Pancreas (tissue), 10 donors: ENCODE data around the gene PLA2G6. TPM values are rescaled to one million over a fixed set of nuclear protein-coding genes. Genes with fewer than 3 reads are reported as not detected.
A peak's percentile ranks its signal among the peaks of the same experiment; 100 is the strongest.

Experiments
- ATAC-seq, 4 donors: fragments of 200-7000 bp; cut with Tn5 transposase; one replicate each; pipeline versions ENCODE4 v1.8.0 to v1.9.1; 2020; ENCODE audit warnings: mild to moderate bottlenecking in 4 of 4, moderate library complexity in 4 of 4
- DNase-seq, 6 donors: peaks; one replicate each; pipeline ENCODE4 v3.0.0-alpha.2; 2020
- FAIRE-seq: peaks from 2 replicates; lab custom pipeline; 2012; peaks lifted over from hg19 to GRCh38; lab: Jason Lieb, UNC
- H3K27ac ChIP-seq, 4 donors: fragments of 200-600 bp; sonication (generic); 1 replicate in 3 of 4; 2 replicates in 1 of 4; pipeline versions ENCODE4 v1.5.0 to v1.8.0; 2020
- H3K27me3 ChIP-seq, 4 donors: fragments of 200-600 bp; one replicate each; pipeline ENCODE4 v1.8.0; 2021
- H3K36me3 ChIP-seq, 3 donors: fragments of 200-600 bp; sonication (generic) in 1 of 3; one replicate each; pipeline versions ENCODE4 v1.5.0 to v1.8.0; 2020 to 2021
- H3K4me1 ChIP-seq, 3 donors: fragments of 200-600 bp; one replicate each; pipeline ENCODE4 v1.8.0; 2021
- H3K4me3 ChIP-seq, 4 donors: fragments of 200-600 bp; sonication (generic) in 2 of 4; one replicate each; pipeline versions ENCODE4 v1.5.0 to v1.8.0; 2020 to 2021
- H3K9me3 ChIP-seq, 4 donors: fragments of 200-600 bp; one replicate each; pipeline ENCODE4 v1.8.0; 2021
- CTCF ChIP-seq, 4 donors: fragments of 200-600 bp; sonication (generic) in 3 of 4; IDR thresholded peaks; one replicate each; pipeline versions ENCODE4 v1.5.0 to v1.8.0; 2021; ENCODE audit warnings: antibody characterized with exemption in 4 of 4
- WGBS, 2 donors: extraction: QIAGEN DNeasy Blood & Tissue Kit; methylation state at CpG; one replicate each; pipeline ENCODE4 v1.1.7; 2013; 5-methylcytosine and 5-hydroxymethylcytosine counted together
- intact Hi-C, 3 donors: fragments of 100-400 bp; cut with DNase I; formaldehyde crosslinking; loops; one replicate each; pipeline versions ENCODE4 v1.11.1 to v1.14.2; 2022
- polyA plus RNA-seq, 2 donors: library from polyadenylated mRNA; stranded (reverse); fragments of 200-250 nt; gene quantifications; one replicate each; pipeline ENCODE4 v1.2.3, GENCODE V29; 2013
- total RNA-seq, 6 donors: library from RNA; stranded (reverse); fragmentation: NEBNext Ultra II Directional in 4 of 6; extraction: Animal tissue kit (Norgen Biotek cat#: 25700) in 4 of 6; gene quantifications; one replicate each; pipeline versions ENCODE4 v1.2.1 to v1.2.4, GENCODE V29; 2021 to 2023
- donor health status: healthy with polysubstance abuse.
- donor health status: DM: no; HTN: no; CAD: no; lungs with moderate emphysema.
- donor health status: DM: no; HTN: no; CAD: no.
- donor health status: control.
- donor health status: control.
- donor health status: Bipolar disorder and iron deficiency.
- donor health status: DM: yes; HTN: yes; CAD: no.
- donor health status: DM: no; HTN: no; CAD: no.
- donor health status: DM: no; HTN: no; CAD: no.
- donor health status: DM: yes; HTN: yes; CAD: no.

The PLA2G6 gene
- total and polyA plus RNA-seq, 8 donors = 8.7 to 109 (median 26.1) TPM

DNA sequence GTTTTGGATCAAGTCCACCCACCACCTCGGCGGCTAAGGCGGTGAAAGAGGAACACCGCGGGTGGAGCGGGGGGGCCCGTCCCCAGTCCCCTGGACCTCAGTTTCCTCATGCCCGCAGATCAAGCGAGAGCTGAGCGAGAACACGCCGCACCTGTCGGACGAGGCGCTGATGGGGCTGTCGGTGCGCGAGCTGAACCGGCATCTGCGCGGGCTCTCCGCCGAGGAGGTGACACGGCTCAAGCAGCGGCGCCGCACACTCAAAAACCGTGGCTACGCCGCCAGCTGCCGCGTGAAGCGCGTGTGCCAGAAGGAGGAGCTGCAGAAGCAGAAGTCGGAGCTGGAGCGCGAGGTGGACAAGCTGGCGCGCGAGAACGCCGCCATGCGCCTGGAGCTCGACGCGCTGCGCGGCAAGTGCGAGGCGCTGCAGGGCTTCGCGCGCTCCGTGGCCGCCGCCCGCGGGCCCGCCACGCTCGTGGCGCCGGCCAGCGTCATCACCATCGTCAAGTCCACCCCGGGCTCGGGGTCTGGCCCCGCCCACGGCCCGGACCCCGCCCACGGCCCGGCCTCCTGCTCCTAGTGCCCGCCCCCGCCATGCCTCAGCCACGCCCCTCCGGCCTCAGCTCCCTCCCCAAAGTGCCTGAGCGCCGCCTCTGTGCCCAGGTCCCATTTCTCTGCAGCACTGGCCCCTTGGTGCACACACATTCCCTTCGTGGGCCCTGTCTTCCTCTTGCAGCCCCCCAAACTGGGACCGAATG is 32.8 kb upstream of the PLA2G6 start:
- H3K9me3 ChIP-seq = no peaks in the 10 kb centered on the region
- H3K4me1 ChIP-seq = peaks cover 0 to 18% (median 0%) of the 10 kb centered on the region in 3 donors
- no peaks in the 10 kb centered on the region for H3K36me3 ChIP-seq
- H3K27ac ChIP-seq = peak overlapping the region in 1 of 4 donors; percentile 13
- intact Hi-C loops = no loop called here
- H3K27me3 ChIP-seq = no peaks in the 10 kb centered on the region
- peak overlapping the region in 2 of 4 donors; percentile 4 to 27 for H3K4me3 ChIP-seq
- ATAC-seq (peak; percentile 31 to 66 (median 49)), DNase-seq (peak in 5 of 6 donors; percentile 41 to 75 (median 64)), FAIRE-seq (no peak)
- no peak for TF ChIP-seq CTCF (IDR thresholded peaks at IDR 0.05)
- WGBS, 2 donors = 27 to 34% methylated on average over 80 to 81 of the region's 81 CpGs

- Histone ChIP-seq H3K4me3 (peak overlapping the region in 1 of 4 donors; percentile 27), H3K36me3 (no peaks in the 10 kb centered on the region), H3K27me3 (no peaks in the 10 kb centered on the region), H3K27ac (peak overlapping the region in 1 of 4 donors; percentile 13), H3K9me3 (no peaks in the 10 kb centered on the region), H3K4me1 (peaks cover 0 to 17% (median 0%) of the 10 kb centered on the region in 3 donors)
- FAIRE-seq (no peak), ATAC-seq (peak in 2 of 4 donors; percentile 7 to 14), DNase-seq (no peak)
- intact Hi-C loops = no loop called here
- no peak for TF ChIP-seq CTCF (IDR thresholded peaks at IDR 0.05)
- 50 to 53% methylated on average over 8 of the region's 8 CpGs for WGBS, 2 donors
These were observed 32.3 kb upstream of the PLA2G6 start for GRCh38 chr22:38213990-38214301.

DNA sequence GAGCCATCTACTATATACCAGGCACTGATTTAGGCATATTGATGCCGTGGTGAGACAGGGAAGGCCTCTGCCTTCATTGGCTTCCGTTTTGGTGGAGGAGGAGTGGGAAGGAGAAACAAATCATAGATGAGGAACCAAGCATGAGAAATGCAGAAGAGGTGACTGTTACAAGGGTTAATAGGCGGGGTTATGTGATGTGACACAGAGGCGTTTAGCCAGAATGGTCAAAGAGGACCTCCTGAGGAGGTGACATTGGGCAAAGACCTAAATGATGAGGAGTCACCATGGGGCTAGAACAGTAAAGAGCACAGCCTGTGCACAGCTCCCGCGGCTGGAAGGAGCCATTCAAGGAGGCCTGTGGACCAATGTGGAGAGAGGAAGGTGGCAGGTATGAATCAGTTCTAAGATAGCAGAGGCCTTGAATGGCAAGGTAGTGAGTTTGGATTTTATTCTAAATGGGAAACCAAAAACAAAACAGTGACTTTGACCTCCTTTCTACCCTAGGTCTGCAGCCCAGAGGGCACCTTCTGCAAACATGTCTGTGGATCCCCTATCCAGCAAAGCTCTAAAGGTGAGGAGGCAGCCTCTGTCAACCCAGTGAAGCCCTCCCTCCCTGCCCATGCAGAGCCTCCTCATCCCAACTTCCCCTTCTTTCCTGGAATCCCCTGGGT is 31.8 kb upstream of the PLA2G6 start:
- Histone ChIP-seq H3K4me1 (peaks cover 0 to 13% (median 0%) of the 10 kb centered on the region in 3 donors), H3K27me3 (no peaks in the 10 kb centered on the region), H3K36me3 (no peaks in the 10 kb centered on the region), H3K9me3 (no peaks in the 10 kb centered on the region), H3K4me3 (no peak overlapping the region), H3K27ac (peak overlapping the region in 1 of 4 donors; percentile 13)
- intact Hi-C loops = no loop called here
- TF ChIP-seq CTCF (IDR thresholded peaks at IDR 0.05) = no peak
- FAIRE-seq (no peak), DNase-seq (no peak), ATAC-seq (no peak)
- 92 to 94% methylated on average over 6 of the region's 6 CpGs for WGBS, 2 donors

DNA sequence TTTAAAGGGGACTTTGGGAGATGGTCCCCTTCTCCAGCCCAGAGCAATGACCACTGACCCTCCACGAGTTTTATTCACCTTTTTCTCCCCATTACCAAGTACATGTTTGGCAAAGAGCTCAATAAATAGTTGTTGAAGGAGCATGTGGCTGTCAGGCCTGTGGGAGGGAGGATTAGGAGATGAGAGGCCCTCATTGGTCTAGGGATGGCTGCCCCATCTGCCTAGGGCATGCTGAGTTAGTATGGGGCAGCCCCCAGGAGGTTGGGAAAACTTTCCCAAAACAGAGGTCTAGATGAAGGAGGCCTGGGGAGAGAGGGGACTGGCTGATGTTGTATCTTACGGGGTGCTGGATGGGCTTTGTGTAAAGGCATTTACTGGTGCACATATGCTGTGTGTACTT is 30.8 kb upstream of the PLA2G6 start:
- intact Hi-C loops = no loop called here
- Histone ChIP-seq H3K27me3 (no peaks in the 10 kb centered on the region), H3K27ac (no peak overlapping the region), H3K36me3 (no peaks in the 10 kb centered on the region), H3K9me3 (no peaks in the 10 kb centered on the region), H3K4me3 (no peak overlapping the region), H3K4me1 (peaks cover 0 to 6% (median 0%) of the 10 kb centered on the region in 3 donors)
- FAIRE-seq = no peak
- no peak for ATAC-seq
- 62 to 70% methylated on average over 2 of the region's 2 CpGs for WGBS, 2 donors
- no peak for TF ChIP-seq CTCF (IDR thresholded peaks at IDR 0.05)
- no peak for DNase-seq

GRCh38 chr22:38211556-38211955 is 29.9 kb upstream of the PLA2G6 start:
- no peak for ATAC-seq
- FAIRE-seq = no peak
- H3K9me3 ChIP-seq = no peaks in the 10 kb centered on the region
- 91 to 96% methylated on average over 7 of the region's 7 CpGs for WGBS, 2 donors
- H3K36me3 ChIP-seq = no peaks in the 10 kb centered on the region
- intact Hi-C loops = no loop called here
- H3K4me3 ChIP-seq = no peak overlapping the region
- no peak for TF ChIP-seq CTCF (IDR thresholded peaks at IDR 0.05)
- no peak overlapping the region for H3K27ac ChIP-seq
- DNase-seq = no peak
- H3K4me1 ChIP-seq = peaks cover 0 to 6% (median 0%) of the 10 kb centered on the region in 3 donors
- H3K27me3 ChIP-seq = no peaks in the 10 kb centered on the region
